ENCODE measurements around the gene ARL5B. TPM values are rescaled to one million over a fixed set of nuclear protein-coding genes. Genes with fewer than 3 reads are reported as not detected.

ARL5B gene
- total RNA-seq, 2 donors from 2014 or later: 8.6 to 13.8 TPM

GRCh38 chr10:18647945-18648344, 11.3 kb upstream of the ARL5B start:
- ATAC-seq: no peak
- no peak for TF ChIP-seq POLR2A (IDR thresholded peaks at IDR 0.05)
- Histone ChIP-seq H3K9me3 (no peaks in the 10 kb centered on the region), H3K4me1 (peaks cover 5% of the 10 kb centered on the region), H3K27ac (no peak overlapping the region), H3K36me3 (replicated peaks in 1 of 2; ENCODE audit: insufficient read depth in 1 of 2, low read depth in 2 of 2) (peaks cover 0 to 2% of the 10 kb centered on the region in 2 donors), H3K27me3 (no peaks in the 10 kb centered on the region), H3K4me3 (no peak overlapping the region)
- no peak for DNase-seq
- WGBS, 2 donors: 94% methylated on average over 3 of the region's 3 CpGs
- intact Hi-C loops (cut with DNase I): no loop called here

GRCh38 chr10:18649364-18649959, 9.8 kb upstream of the ARL5B start:
- no peak for DNase-seq
- TF ChIP-seq POLR2A (IDR thresholded peaks at IDR 0.05) (no peak), CTCF (IDR thresholded peaks at IDR 0.05) (no peak)
- H3K36me3 ChIP-seq (replicated peaks in 1 of 2; ENCODE audit: insufficient read depth in 1 of 2, low read depth in 2 of 2): peaks cover 0 to 2% of the 10 kb centered on the region in 2 donors
- ATAC-seq: no peak
- peaks cover 5% of the 10 kb centered on the region for H3K4me1 ChIP-seq
- WGBS, 2 donors: 32 to 39% methylated on average over 7 of the region's 7 CpGs
- H3K9me3 ChIP-seq: no peaks in the 10 kb centered on the region
- H3K27ac ChIP-seq: no peak overlapping the region
- peak overlapping the region in 1 of 2 donors; percentile 49 for H3K4me3 ChIP-seq
- no peaks in the 10 kb centered on the region for H3K27me3 ChIP-seq
- intact Hi-C loops (cut with DNase I): no loop called here

GRCh38 chr10:18650404-18650997, 8.7 kb upstream of the ARL5B start:
- WGBS, 2 donors: 5% methylated on average over 6 of the region's 6 CpGs
- no peaks in the 10 kb centered on the region for H3K27me3 ChIP-seq
- TF ChIP-seq CTCF (IDR thresholded peaks at IDR 0.05): no peak
- no peak for TF ChIP-seq POLR2A (IDR thresholded peaks at IDR 0.05)
- peak overlapping the region; percentile 13 to 49 for H3K4me3 ChIP-seq
- peaks cover 5% of the 10 kb centered on the region for H3K4me1 ChIP-seq
- intact Hi-C loops (cut with DNase I): no loop called here
- peaks cover 0 to 2% of the 10 kb centered on the region in 2 donors for H3K36me3 ChIP-seq (replicated peaks in 1 of 2; ENCODE audit: insufficient read depth in 1 of 2, low read depth in 2 of 2)
- DNase-seq (no peak), ATAC-seq (no peak)
- H3K9me3 ChIP-seq: no peaks in the 10 kb centered on the region
- peak overlapping the region in 3 of 4 donors; percentile 76 to 91 (median 91) for H3K27ac ChIP-seq

- H3K9me3 ChIP-seq: no peaks in the 10 kb centered on the region
- TF ChIP-seq POLR2A (IDR thresholded peaks at IDR 0.05) (peak; percentile 85 to 95 (median 93)), CTCF (IDR thresholded peaks at IDR 0.05) (peak in 2 of 7 experiments; percentile 25 to 32)
- intact Hi-C loops (cut with DNase I): no loop called here
- DNase-seq (peak; percentile 93 to 95 (median 94)), ATAC-seq (peak; percentile 99)
- 0% methylated on average over 35 to 39 of the region's 39 CpGs for WGBS, 2 donors
- peak within 1 kb of the TSS; percentile 13 to 49 for H3K4me3 ChIP-seq
- peak within 1 kb of the TSS; percentile 76 to 91 (median 88) for H3K27ac ChIP-seq
- no peaks in the 10 kb centered on the region for H3K36me3 ChIP-seq (replicated peaks in 1 of 2; ENCODE audit: insufficient read depth in 1 of 2, low read depth in 2 of 2)
- H3K27me3 ChIP-seq: no peaks in the 10 kb centered on the region
- peaks cover 5% of the 10 kb centered on the region for H3K4me1 ChIP-seq
Observed at GRCh38 chr10:18651324-18652007, 7.8 kb upstream of the ARL5B start, which contains the start of gene NSUN6. TSS of gene NSUN6 (minus strand) at chr10:18651587. CDS start at chr10:18651203, 384 bp downstream.

- DNase-seq: no peak
- peaks cover 9% of the 10 kb centered on the region for H3K4me1 ChIP-seq
- TF ChIP-seq POLR2A (IDR thresholded peaks at IDR 0.05) (no peak), CTCF (IDR thresholded peaks at IDR 0.05) (no peak)
- no peaks in the 10 kb centered on the region for H3K36me3 ChIP-seq (replicated peaks in 1 of 2; ENCODE audit: insufficient read depth in 1 of 2, low read depth in 2 of 2)
- H3K27ac ChIP-seq: no peak overlapping the region
- H3K27me3 ChIP-seq: no peaks in the 10 kb centered on the region
- H3K9me3 ChIP-seq: no peaks in the 10 kb centered on the region
- 82 to 89% methylated on average over 3 of the region's 3 CpGs for WGBS, 2 donors
- no peak for ATAC-seq
- intact Hi-C loops (cut with DNase I): no loop called here
- no peak overlapping the region for H3K4me3 ChIP-seq
Observed at GRCh38 chr10:18653112-18653511, 6.1 kb upstream of the ARL5B start.
